GM12864 (cell line): Measurements from ENCODE around the gene SYT1.

ENCODE experiments used
- DNase-seq: peaks from one replicate; pipeline ENCODE4 v3.0.0-alpha.2; 2011; ENCODE audit warnings: low read depth
- H3K4me3 ChIP-seq: 2 replicates; pipeline ENCODE4 v1.5.1; 2011; ENCODE audit warnings: mild to moderate bottlenecking, low read depth, low read length, control low read depth
- CTCF ChIP-seq: IDR thresholded peaks from 2 replicates; pipeline ENCODE4 v1.5.1; 2011; ENCODE audit warnings: low read depth, mild to moderate bottlenecking, moderate library complexity, low read length, control low read depth, inconsistent platforms; ENCODE audit errors: missing control alignments

SYT1 gene

GRCh38 chr12:79400481-79400880 is 535.9 kb downstream of the SYT1 start:
- no peak overlapping the region for H3K4me3 ChIP-seq
- DNase-seq, result no peak
- no peak for TF ChIP-seq CTCF

GRCh38 chr12:79402606-79403005 is 538.0 kb downstream of the SYT1 start:
- TF ChIP-seq CTCF, result no peak
- no peak overlapping the region for H3K4me3 ChIP-seq
- no peak for DNase-seq

GRCh38 chr12:79406993-79407392 is 542.4 kb downstream of the SYT1 start:
- DNase-seq, result no peak
- no peak overlapping the region for H3K4me3 ChIP-seq
- no peak for TF ChIP-seq CTCF

- H3K4me3 ChIP-seq, result no peak overlapping the region
- DNase-seq, result peak; percentile 4
- TF ChIP-seq CTCF, result peak; percentile 50
Measured at GRCh38 chr12:79407671-79408622, 543.4 kb downstream of the SYT1 start.

- no peak for TF ChIP-seq CTCF
Measured at GRCh38 chr12:79408689-79409088, 544.1 kb downstream of the SYT1 start.

GRCh38 chr12:79409562-79409961 is 545.0 kb downstream of the SYT1 start:
- DNase-seq, result no peak
- TF ChIP-seq CTCF, result no peak
- H3K4me3 ChIP-seq, result no peak overlapping the region

More at GRCh38 chr12:79408689-79409088, 544.1 kb downstream of the SYT1 start:
- DNase-seq, result no peak
- no peak overlapping the region for H3K4me3 ChIP-seq
